ENCODE measurements around the gene SEZ6L. TPM values are rescaled to one million over a fixed set of nuclear protein-coding genes. Genes with fewer than 3 reads are reported as not detected.

Gene SEZ6L
- total and polyA plus RNA-seq, 5 experiments from 2014 or later, result 0.27 TPM; not detected in 4

DNA sequence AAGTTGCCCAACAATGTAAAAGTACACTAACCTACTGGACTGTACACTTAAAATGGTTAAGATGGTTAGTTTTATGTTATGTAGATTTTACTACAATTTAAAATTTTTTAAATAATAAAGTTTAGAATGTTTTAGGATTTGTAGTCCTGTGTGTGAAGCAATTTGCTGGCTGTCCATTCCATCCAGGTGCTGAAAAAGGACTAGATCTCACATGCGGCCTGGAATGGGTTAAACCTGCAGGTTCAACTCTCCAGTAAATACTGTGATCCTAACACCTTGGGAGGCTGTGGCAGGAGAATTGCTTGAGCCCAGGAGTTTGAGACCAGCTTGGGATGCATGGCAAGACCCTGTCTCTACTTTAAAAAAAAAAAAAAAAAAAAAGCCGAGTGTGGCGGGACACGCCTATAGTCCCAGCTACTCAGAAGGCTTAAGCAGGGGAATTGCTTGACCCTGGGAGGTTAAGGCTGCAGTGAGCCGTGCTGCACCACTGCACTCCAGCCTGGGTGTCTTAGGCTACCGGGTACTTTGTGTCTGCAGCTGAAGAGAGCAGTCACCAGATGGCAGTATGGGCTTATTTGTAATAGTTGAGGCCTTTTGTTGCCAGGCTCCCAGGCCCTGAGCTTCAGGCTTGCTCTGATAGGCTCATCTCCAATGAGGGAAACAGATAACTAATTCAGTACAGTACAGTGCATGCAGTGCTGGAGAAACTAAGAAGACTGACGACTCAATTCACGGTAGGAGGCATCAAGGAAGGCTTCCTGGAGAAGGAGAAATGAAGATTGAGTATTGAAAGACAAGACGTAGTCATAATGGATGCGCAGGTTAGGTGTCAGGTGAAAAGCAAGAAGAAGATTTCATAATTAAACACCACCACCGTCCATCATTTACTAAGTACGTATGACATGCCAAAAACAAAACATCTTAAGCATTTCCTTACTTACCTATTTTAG is 195.1 kb downstream of the SEZ6L start:
- no peaks in the 10 kb centered on the region for H3K9me3 Mint-ChIP-seq
- H3K4me1 Mint-ChIP-seq, result peaks cover 7 to 13% (median 8%) of the 10 kb centered on the region in 4 donors
- ATAC-seq (peak; percentile 85 to 86), DNase-seq (peak; percentile 19 to 76 (median 41))
- no peaks in the 10 kb centered on the region for H3K36me3 Mint-ChIP-seq
- H3K4me3 Mint-ChIP-seq, result no peak overlapping the region
- H3K27me3 Mint-ChIP-seq, result peaks cover 9 to 20% (median 16%) of the 10 kb centered on the region in 5 donors
- POLR2A ChIA-PET, result no interaction called here
- peak overlapping the region in 1 of 10 donors; percentile 36 for H3K27ac Mint-ChIP-seq

DNA sequence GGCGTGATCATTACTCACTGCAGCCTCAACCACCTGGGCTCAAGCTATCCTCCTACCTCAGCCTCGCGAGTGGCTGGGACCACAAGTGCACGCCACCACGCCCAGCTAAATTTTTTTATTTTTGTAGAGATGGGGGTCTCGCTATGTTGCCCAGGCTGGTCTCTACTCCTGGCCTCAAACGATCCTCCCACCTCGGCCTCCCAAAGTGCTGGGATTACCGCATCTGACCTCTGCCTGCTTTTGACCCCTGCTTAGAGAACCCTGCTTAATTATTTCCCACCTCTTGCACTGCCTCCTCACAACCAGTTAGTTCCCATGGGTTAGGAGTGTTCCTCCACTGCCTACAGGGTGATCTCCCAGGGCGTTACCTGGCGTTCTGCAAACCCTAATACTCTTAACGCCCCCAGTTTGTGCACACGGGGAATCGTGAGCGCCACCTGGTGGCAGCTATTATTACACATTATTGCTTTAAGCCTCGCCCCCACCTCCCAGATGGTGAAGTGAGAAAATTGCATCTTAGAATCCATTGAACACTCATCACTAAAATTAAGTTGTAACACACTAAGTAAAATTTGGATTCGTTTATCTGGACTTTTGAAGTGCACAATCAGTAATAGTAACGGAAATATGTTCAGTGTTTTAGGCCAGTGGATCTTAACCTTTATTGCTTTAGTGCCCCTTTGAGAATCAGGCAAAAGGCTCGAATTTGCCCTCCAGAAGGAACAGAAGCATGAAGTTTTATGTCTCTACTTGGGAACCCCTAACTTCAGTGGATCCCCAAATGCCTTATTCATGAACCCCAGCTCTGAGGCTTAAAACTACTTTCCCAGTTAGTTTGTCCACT is 198.4 kb downstream of the SEZ6L start:
- POLR2A ChIA-PET, result no interaction called here
- peaks cover 6 to 26% (median 13%) of the 10 kb centered on the region in 5 donors for H3K27me3 Mint-ChIP-seq
- no peaks in the 10 kb centered on the region for H3K9me3 Mint-ChIP-seq
- peak; percentile 29 to 75 (median 52) for DNase-seq
- peak overlapping the region in 1 of 10 donors; percentile 4 for H3K27ac Mint-ChIP-seq
- peaks cover 0 to 6% (median 3%) of the 10 kb centered on the region in 4 donors for H3K4me1 Mint-ChIP-seq
- peak; percentile 68 to 80 for ATAC-seq
- H3K36me3 Mint-ChIP-seq, result no peaks in the 10 kb centered on the region
- H3K4me3 Mint-ChIP-seq, result no peak overlapping the region

DNA sequence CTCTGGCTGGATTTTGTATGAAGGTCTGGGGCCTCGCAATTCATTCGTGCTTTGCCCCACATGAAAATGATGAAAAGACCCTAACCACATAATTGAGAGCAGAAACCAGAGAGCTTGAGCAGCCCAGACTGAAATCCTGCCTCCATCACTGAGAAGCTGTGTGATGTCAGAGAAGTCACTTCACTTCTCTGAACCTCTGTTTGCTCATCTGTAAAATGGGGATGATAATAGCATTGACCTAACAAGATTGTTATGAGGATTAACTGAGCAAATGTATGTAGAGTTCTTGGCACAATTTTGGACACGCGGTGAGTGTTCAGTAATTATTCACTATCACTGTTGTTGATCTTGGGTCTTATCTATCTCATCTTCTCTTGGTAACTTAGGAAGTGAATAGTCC is 203.6 kb downstream of the SEZ6L start:
- H3K27me3 Mint-ChIP-seq, result peaks cover 12 to 55% (median 42%) of the 10 kb centered on the region in 5 donors
- H3K27ac Mint-ChIP-seq, result no peak overlapping the region
- peaks cover 6 to 11% (median 6%) of the 10 kb centered on the region in 4 donors for H3K4me1 Mint-ChIP-seq
- no peak for DNase-seq
- ATAC-seq, result no peak
- POLR2A ChIA-PET, result no interaction called here
- no peak overlapping the region for H3K4me3 Mint-ChIP-seq
- H3K9me3 Mint-ChIP-seq, result no peaks in the 10 kb centered on the region
- H3K36me3 Mint-ChIP-seq, result no peaks in the 10 kb centered on the region

DNA sequence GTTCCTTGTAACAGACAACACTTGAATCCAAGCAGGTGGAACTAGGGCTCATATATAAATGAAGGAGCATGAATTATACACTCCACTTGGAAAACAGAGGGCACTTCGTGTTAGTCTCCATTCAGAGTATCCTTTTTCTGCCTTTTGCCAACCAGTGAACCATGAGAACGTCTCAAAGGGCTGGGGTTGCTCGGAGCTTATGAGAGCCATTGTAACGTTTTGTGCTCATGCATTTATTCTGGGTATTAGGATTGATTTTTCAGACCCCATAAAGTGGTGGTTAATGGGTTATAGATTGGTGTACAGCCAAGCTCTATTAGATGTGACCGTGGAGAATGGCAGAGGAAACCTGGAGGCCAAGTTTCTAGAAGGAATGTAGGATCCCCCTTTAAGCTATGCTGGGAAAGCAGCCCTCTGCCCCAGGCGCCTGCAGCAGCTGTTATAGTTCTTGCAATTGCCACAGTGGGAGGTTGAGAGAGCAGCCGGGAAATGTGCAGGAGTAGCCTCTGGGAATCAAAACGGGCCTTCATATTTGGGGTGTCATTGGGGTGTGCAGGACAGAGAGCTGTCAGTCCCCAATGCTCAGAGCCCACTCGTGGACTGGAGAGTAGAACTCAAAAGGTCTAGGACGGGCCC is 205.2 kb downstream of the SEZ6L start:
- no peak for ATAC-seq
- H3K4me1 Mint-ChIP-seq, result peaks cover 6 to 11% (median 6%) of the 10 kb centered on the region in 4 donors
- H3K36me3 Mint-ChIP-seq, result peaks cover 0 to 2% (median 2%) of the 10 kb centered on the region in 3 donors
- H3K4me3 Mint-ChIP-seq, result no peak overlapping the region
- DNase-seq, result no peak
- no peak overlapping the region for H3K27ac Mint-ChIP-seq
- H3K9me3 Mint-ChIP-seq, result peaks cover 0 to 7% (median 0%) of the 10 kb centered on the region in 9 donors
- POLR2A ChIA-PET, result no interaction called here
- peaks cover 16 to 61% (median 37%) of the 10 kb centered on the region in 5 donors for H3K27me3 Mint-ChIP-seq

DNA sequence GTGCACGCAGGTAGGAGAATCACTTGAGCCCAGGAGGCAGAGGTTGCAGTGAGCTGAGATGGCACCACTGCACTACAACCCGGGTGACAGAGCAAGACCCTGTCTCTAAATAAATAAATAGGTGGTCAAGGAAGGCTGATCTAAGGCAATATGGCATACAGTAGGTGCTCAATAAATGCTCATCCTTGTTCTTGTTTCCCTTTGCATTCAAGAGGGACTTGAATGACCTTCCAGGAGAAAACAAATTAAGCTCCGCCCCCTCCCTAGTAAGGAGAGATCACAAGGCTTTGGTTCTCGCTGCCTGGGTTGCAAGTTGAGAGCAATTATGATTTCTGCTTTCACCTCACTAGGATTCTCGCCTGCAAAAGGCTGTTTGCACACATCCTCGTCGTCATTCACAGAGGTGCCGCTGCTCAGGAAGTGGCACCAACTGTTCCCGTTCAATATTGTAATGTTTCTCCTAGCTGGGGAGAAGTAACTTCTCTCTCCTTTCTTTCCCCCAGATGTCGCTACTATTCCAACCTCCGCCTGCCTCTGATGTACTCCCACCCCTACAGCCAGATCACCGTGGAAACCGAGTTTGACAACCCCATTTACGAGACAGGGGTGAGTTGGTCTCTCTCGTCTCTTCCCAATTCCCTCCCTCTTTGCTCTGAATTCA is 208.0 kb downstream of the SEZ6L start:
- DNase-seq, result no peak
- H3K9me3 Mint-ChIP-seq, result peaks cover 0 to 7% (median 0%) of the 10 kb centered on the region in 9 donors
- peak in 1 of 2 donors; percentile 23 for ATAC-seq
- peaks cover 0 to 7% (median 6%) of the 10 kb centered on the region in 3 donors for H3K36me3 Mint-ChIP-seq
- peak overlapping the region in 5 of 10 donors; percentile 11 to 34 (median 18) for H3K4me3 Mint-ChIP-seq
- H3K4me1 Mint-ChIP-seq, result peaks cover 6 to 11% (median 6%) of the 10 kb centered on the region in 4 donors
- H3K27me3 Mint-ChIP-seq, result peaks cover 18 to 72% (median 32%) of the 10 kb centered on the region in 5 donors
- no peak overlapping the region for H3K27ac Mint-ChIP-seq
- POLR2A ChIA-PET, result no interaction called here

DNA sequence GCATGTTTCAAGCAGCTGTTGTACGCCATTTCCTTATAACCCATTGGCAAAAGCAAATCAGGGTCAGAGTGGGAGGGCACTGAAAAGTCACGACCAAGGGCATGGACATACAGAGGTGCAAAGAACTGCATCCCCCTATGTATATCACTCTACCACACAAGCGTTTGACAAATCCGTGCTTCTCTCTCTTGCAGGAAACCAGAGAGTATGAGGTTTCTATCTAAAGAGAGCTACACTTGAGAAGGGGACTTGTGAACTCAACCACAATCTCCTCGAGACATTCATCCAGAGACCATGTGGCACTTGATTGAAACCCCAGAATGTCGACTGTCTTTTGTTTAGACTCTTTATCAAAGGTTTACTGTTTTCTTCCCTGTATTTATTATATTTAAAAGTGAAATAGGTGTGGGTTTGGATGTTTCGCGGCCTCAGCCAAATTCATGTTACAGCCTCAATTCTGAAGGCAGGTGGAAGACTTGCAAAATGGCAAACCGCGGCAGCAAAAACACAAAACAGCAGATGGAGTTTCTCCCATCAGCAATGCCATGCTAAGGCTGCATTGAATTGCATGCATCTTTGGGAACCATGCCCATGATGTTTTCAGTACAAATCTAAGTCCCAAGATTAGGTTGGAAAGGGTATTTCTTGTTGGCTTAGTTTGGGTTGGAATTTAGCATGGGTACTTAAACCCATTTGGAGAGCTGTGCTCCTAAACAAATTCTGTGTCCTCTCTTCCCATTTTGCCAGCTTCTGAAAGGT is 211.0 kb downstream of the SEZ6L start:
- DNase-seq (no peak), ATAC-seq (no peak)
- H3K27ac Mint-ChIP-seq, result peak overlapping the region in 1 of 10 donors; percentile 1
- no peak overlapping the region for H3K4me3 Mint-ChIP-seq
- peaks cover 0 to 7% (median 6%) of the 10 kb centered on the region in 3 donors for H3K36me3 Mint-ChIP-seq
- peaks cover 6 to 11% (median 6%) of the 10 kb centered on the region in 4 donors for H3K4me1 Mint-ChIP-seq
- peaks cover 19 to 55% (median 20%) of the 10 kb centered on the region in 5 donors for H3K27me3 Mint-ChIP-seq
- peaks cover 0 to 7% (median under 1%) of the 10 kb centered on the region in 9 donors for H3K9me3 Mint-ChIP-seq
- POLR2A ChIA-PET, result no interaction called here

DNA sequence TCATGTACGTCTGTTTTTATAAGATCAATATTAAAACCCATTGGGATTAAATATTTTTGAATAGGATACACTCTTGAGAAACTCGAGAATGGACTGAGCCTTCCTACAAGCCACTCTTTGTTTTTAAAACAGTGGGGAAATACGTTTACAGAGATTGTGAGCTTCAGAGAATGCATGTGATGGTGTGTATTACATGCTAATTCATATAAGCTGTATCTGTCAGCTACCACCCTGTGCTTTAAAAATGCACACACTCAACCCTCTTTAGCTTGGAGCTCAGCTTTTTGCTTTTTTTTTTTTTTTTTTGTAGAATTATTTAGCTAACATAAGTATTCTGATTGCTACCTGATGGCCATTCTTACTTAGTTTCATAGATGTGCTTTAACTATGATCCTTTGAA is 213.5 kb downstream of the SEZ6L start:
- ATAC-seq (no peak), DNase-seq (no peak)
- Mint-ChIP-seq H3K27ac (no peak overlapping the region), H3K4me3 (no peak overlapping the region), H3K9me3 (peaks cover 0 to 7% (median 2%) of the 10 kb centered on the region in 9 donors), H3K4me1 (peaks cover 0 to under 1% (median under 1%) of the 10 kb centered on the region in 4 donors), H3K27me3 (peaks cover 16 to 33% (median 20%) of the 10 kb centered on the region in 5 donors), H3K36me3 (peaks cover 0 to 8% (median 7%) of the 10 kb centered on the region in 3 donors)
- POLR2A ChIA-PET, result no interaction called here

DNA sequence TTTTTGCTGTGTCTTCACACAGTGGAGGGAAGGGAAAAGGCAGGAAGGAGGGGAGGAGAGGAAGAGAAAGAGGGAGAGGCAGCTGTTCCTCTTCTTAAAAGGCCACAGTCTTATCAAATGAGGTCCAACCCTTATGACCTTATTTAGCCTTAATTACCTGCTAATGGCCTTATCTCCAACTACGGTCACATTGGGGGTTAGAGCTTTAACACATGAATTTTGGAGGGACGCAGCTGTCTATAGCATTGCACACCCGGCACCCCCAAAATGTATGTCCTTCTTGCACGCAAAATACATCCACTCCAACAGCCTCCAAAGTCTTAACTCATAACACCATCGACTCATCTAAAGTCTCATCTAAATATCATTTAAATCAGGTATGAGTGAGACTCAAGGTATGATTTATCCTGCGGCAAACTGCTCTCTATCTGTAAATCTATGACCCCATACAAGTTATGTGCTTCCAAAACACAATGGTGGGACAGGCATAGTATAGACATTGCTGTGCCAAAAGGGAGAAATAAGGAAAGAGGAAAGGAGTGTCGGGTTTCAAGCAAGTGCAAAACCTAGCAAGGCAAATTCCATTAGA is 214.8 kb downstream of the SEZ6L start:
- POLR2A ChIA-PET, result no interaction called here
- Mint-ChIP-seq H3K4me3 (no peak overlapping the region), H3K4me1 (no peaks in the 10 kb centered on the region), H3K36me3 (peaks cover 0 to 8% (median 7%) of the 10 kb centered on the region in 3 donors), H3K27me3 (peaks cover 20 to 32% (median 22%) of the 10 kb centered on the region in 5 donors), H3K9me3 (peaks cover 0 to 2% (median 0%) of the 10 kb centered on the region in 9 donors), H3K27ac (no peak overlapping the region)
- ATAC-seq (no peak), DNase-seq (no peak)

DNA sequence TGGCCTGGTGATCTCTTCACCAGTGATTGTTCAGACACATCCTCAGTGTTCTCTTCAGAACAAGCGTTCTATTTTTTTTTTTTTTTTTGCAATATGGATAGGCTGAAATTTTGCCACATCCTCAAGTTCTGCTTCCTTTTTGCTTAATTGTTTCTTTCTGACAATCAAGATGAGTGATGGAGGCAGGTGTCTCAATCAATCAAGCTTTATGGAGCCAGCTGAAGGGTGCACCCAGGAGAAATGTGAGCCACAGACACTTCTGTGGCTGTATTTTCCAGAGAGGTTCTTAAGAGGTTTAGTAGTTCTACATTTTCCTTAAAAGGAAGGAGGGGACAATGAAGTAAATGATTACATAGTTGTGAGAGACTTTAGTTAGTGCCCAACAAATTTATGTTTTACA is 215.9 kb downstream of the SEZ6L start:
- peaks cover 17 to 28% (median 22%) of the 10 kb centered on the region in 5 donors for H3K27me3 Mint-ChIP-seq
- no peak for ATAC-seq
- peaks cover 0 to 2% (median 0%) of the 10 kb centered on the region in 9 donors for H3K9me3 Mint-ChIP-seq
- POLR2A ChIA-PET, result no interaction called here
- no peak overlapping the region for H3K27ac Mint-ChIP-seq
- DNase-seq, result no peak
- no peaks in the 10 kb centered on the region for H3K4me1 Mint-ChIP-seq
- peaks cover 0 to 2% (median 0%) of the 10 kb centered on the region in 3 donors for H3K36me3 Mint-ChIP-seq
- H3K4me3 Mint-ChIP-seq, result no peak overlapping the region

DNA sequence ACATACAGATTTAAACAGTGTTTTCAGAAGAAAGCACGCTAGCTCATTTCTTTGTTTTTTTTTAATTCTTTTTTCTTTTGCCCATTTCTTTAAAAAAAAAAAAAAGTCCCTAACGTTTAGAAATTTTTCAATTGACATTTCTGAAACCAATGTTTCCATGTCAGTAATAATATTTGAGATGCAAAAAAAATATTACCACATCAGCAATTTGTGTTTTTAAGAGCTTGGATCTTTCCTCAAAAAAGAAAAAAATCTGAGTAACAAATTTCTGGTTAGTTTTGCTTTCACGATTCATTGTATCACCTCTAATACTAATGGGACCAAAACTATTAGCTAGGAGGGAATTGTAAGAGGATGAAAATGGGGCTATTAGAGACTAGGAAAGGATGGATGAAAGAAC is 219.9 kb downstream of the SEZ6L start:
- peaks cover 0 to 2% (median 0%) of the 10 kb centered on the region in 9 donors for H3K9me3 Mint-ChIP-seq
- H3K27ac Mint-ChIP-seq, result no peak overlapping the region
- no peak overlapping the region for H3K4me3 Mint-ChIP-seq
- peaks cover 0 to 2% (median 0%) of the 10 kb centered on the region in 3 donors for H3K36me3 Mint-ChIP-seq
- POLR2A ChIA-PET, result no interaction called here
- no peak for ATAC-seq
- DNase-seq, result no peak
- H3K27me3 Mint-ChIP-seq, result peaks cover 9 to 32% (median 17%) of the 10 kb centered on the region in 5 donors
- H3K4me1 Mint-ChIP-seq, result no peaks in the 10 kb centered on the region

DNA sequence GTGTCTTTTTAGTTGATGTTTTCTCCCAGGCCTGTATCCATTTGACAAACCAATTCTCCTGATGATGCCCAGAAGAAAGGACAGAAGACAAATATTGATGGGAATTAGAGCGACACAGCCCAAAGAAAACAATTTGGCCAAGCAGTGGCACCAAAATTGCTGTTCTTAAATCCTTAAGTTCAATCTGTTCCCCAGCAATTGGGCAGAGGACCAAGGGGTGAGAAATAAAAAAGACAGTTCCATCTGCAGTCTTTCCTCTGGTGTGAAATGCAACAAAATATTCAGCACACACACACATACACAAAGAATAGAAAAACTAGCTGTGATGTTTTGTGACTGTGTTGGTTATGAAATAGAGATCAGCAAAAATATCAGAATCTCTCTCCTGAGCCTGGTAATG is 221.8 kb downstream of the SEZ6L start:
- peaks cover 0 to 26% (median 17%) of the 10 kb centered on the region in 5 donors for H3K27me3 Mint-ChIP-seq
- POLR2A ChIA-PET, result no interaction called here
- peaks cover 0 to under 1% (median 0%) of the 10 kb centered on the region in 9 donors for H3K9me3 Mint-ChIP-seq
- no peak for ATAC-seq
- H3K4me1 Mint-ChIP-seq, result no peaks in the 10 kb centered on the region
- no peak overlapping the region for H3K27ac Mint-ChIP-seq
- DNase-seq, result no peak
- H3K4me3 Mint-ChIP-seq, result no peak overlapping the region
- peaks cover 0 to 2% (median 0%) of the 10 kb centered on the region in 3 donors for H3K36me3 Mint-ChIP-seq
